ENCODE results near the gene ESRRG. TPM values are rescaled to one million over a fixed set of nuclear protein-coding genes. Genes with fewer than 3 reads are reported as not detected.

The ESRRG gene
- total and polyA plus RNA-seq, 2 donors (not counting 3 experiments of a cell fraction or from before 2014, with no cell fraction given): not detected

GRCh38 chr1:216739793-216740192 is 16.6 kb upstream of the ESRRG start:
- H3K4me1 ChIP-seq (ENCODE audit: control insufficient read depth, extremely low read depth, insufficient read depth, low read length): no peaks in the 10 kb centered on the region
- CTCF ChIA-PET: no interaction called here

More at GRCh38 chr1:216739793-216740192, 16.6 kb upstream of the ESRRG start:
- Histone ChIP-seq H3K4me3 (replicated peaks in 1 of 3; ENCODE audit: insufficient read depth in 1 of 3, low read depth in 1 of 3, low read length in 3 of 3) (no peak overlapping the region), H3K9me1 (replicated peaks; ENCODE audit: control insufficient read depth, extremely low read depth, insufficient read depth, low read length) (no peaks in the 10 kb centered on the region), H4K20me1 (replicated peaks; ENCODE audit: control insufficient read depth, extremely low read depth, insufficient read depth, low read length) (no peaks in the 10 kb centered on the region), H3K27me3 (ENCODE audit: control insufficient read depth in 2 of 2, insufficient read depth in 2 of 2, low read length in 2 of 2) (no peaks in the 10 kb centered on the region), H3K36me3 (ENCODE audit: control insufficient read depth in 2 of 2, extremely low read depth in 1 of 2, insufficient read depth in 2 of 2, low read length in 2 of 2) (no peaks in the 10 kb centered on the region), H3K4me2 (ENCODE audit: insufficient read depth, low read length) (no peak overlapping the region), H3K79me2 (ENCODE audit: control insufficient read depth, insufficient read depth, low read length) (no peaks in the 10 kb centered on the region), H3K9me3 (replicated peaks; ENCODE audit: control insufficient read depth, insufficient read depth, low read length) (no peaks in the 10 kb centered on the region), H2AFZ (ENCODE audit: low read depth, low read length) (no peak overlapping the region), H3K9ac (replicated peaks; ENCODE audit: extremely low read depth, insufficient read depth, low read length) (no peak overlapping the region), H3K27ac (ENCODE audit: insufficient read depth, low read depth, low read length) (no peak overlapping the region)
- DNase-seq (ENCODE audit: low read depth, low spot score): no peak
- intact Hi-C loops (cut with micrococcal nuclease): no loop called here
- TF ChIP-seq POLR2AphosphoS5 (IDR thresholded peaks at IDR 0.05; ENCODE audit: insufficient read depth, low read depth, low read length): no peak
- no peak for TF ChIP-seq EZH2 (IDR thresholded peaks at IDR 0.05; ENCODE audit: borderline replicate concordance, low read depth, low read length, severe bottlenecking)
- TF ChIP-seq FOS (IDR thresholded peaks at IDR 0.05; ENCODE audit: borderline replicate concordance, insufficient read depth, low read length): no peak
- no peak for TF ChIP-seq MAX (IDR thresholded peaks at IDR 0.05; ENCODE audit: insufficient read depth, insufficient read length)
- TF ChIP-seq CTCF (IDR thresholded peaks at IDR 0.05; ENCODE audit: extremely low read depth in 1 of 2, insufficient read depth in 1 of 2, low read depth in 1 of 2, low read length in 2 of 2): no peak
- no peak for TF ChIP-seq JUN (IDR thresholded peaks at IDR 0.05; ENCODE audit: borderline replicate concordance, insufficient read depth, insufficient read length, low read depth)
- TF ChIP-seq POLR2A (IDR thresholded peaks at IDR 0.05; ENCODE audit: low read depth, low read length): no peak
- TF ChIP-seq GATA2 (IDR thresholded peaks at IDR 0.05; ENCODE audit: insufficient read depth, insufficient read length, low read depth, low read length): no peak
- TF ChIP-seq MYC (IDR thresholded peaks at IDR 0.05; ENCODE audit: low read depth, low read length): no peak
- BruUV-seq (replicated peaks): no TSS peak
- FAIRE-seq: no peak
- dilution Hi-C loops (cut with MboI; ENCODE audit: extremely low pct_ligation_motif_present, low sequenced_read_pairs): no loop called here
- POLR2A ChIA-PET: no interaction called here
